Activated CD8-positive, alpha-beta T cell treated with anti-CD3 and anti-CD28 coated beads, Interleukin-2, amount 10 ng/mL, durations not matched to agents 7 days and 5 days (primary cell): ENCODE data around the gene HERC4. TPM values are rescaled to one million over a fixed set of nuclear protein-coding genes. Genes with fewer than 3 reads are reported as not detected.
"Not testable (repeated sequence)": the region's sequence is repeated elsewhere in the genome, so short reads cannot be mapped to it uniquely, and the experiment has no call there.

Experiments
- ATAC-seq: fragments of 150-1000 bp; cut with Tn5 transposase; one replicate; pipeline ENCODE4 v1.10.0; 2021; ENCODE audit warnings: moderate library complexity
- CTCF ChIA-PET: fragments of 350-600 bp; sonication (Branson Sonifier 250); formaldehyde crosslinking; loops from one replicate; lab custom pipeline; 2021; ENCODE audit warnings: antibody characterized with exemption; lab: Charles Lee
- POLR2A ChIA-PET: fragments of 350-600 bp; sonication (Branson Sonifier 250); formaldehyde crosslinking; loops from one replicate; lab custom pipeline; 2021; ENCODE audit warnings: antibody characterized with exemption; lab: Charles Lee
- DNase-seq: peaks from one replicate; pipeline ENCODE4 v3.0.0-alpha.2; 2020
- H3K27ac Mint-ChIP-seq: one replicate; pipeline ENCODE4 v1.8.0; 2021; ENCODE audit warnings: mild to moderate bottlenecking, mixed read lengths
- H3K27me3 Mint-ChIP-seq: one replicate; pipeline ENCODE4 v1.8.0; 2021; ENCODE audit warnings: low read depth, mixed read lengths
- H3K36me3 Mint-ChIP-seq: one replicate; pipeline ENCODE4 v1.8.0; 2021; ENCODE audit warnings: low read depth, mixed read lengths
- H3K4me1 Mint-ChIP-seq: one replicate; pipeline ENCODE4 v1.8.0; 2021; ENCODE audit warnings: low read depth, mixed read lengths
- H3K4me3 Mint-ChIP-seq: one replicate; pipeline ENCODE4 v1.8.0; 2021; ENCODE audit warnings: mild to moderate bottlenecking, mixed read lengths
- H3K9me3 Mint-ChIP-seq: one replicate; pipeline ENCODE4 v1.8.0; 2022; ENCODE audit warnings: mixed read lengths; ENCODE audit not compliant: insufficient read depth
- total RNA-seq, 2 experiments: library from RNA; stranded (reverse); gene quantifications; one replicate each; pipeline ENCODE4 v1.2.3, GENCODE V29; 2021

HERC4 gene
- total RNA-seq, 2 experiments from 2014 or later, result 48.8 to 50.1 TPM

DNA sequence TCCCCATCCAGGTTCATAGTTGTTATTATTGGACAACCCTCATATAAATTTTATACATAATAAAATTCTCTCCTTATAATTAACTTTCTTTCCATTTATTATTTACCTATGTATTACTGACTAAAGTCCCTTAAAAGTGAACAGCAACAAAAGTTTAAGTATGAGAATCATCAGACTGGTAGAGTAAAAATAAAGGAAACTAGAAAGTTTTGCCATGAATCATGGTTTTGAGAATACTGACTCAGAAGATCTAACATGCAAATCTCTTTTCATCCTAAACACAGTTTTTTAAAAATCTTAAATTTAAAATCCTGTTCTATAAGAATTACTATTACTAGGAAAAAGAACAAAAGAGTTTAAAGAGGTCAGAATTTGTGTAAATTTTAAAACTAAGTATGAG is 32.1 kb downstream of the HERC4 start:
- DNase-seq (no peak), ATAC-seq (no peak)
- Mint-ChIP-seq H3K27ac (no peak overlapping the region), H3K4me3 (no peak overlapping the region), H3K9me3 (no peaks in the 10 kb centered on the region), H3K27me3 (no peaks in the 10 kb centered on the region), H3K36me3 (peaks cover 20% of the 10 kb centered on the region), H3K4me1 (peaks cover 2% of the 10 kb centered on the region)
- POLR2A ChIA-PET, result no interaction called here
- CTCF ChIA-PET, result no interaction called here

DNA sequence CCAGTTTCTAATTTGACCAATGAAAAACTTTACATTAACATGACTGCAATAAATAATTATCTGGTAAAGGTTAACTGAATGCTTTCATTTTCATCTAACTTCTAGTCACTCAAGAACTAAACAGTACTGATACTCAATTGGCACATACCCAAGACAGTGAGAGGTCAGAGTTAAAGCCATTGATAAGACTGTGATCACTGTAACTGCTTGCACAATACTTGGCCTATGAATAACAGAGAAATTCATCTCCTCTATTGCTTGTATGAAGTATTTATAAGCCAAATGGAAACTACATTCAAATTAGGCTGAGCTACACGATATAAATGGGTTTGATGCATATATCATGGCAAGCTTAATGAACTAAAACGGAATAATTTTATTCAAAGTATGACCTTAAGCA is 43.0 kb downstream of the HERC4 start:
- Mint-ChIP-seq H3K4me1 (no peaks in the 10 kb centered on the region), H3K27ac (no peak overlapping the region), H3K36me3 (peaks cover 34% of the 10 kb centered on the region), H3K4me3 (no peak overlapping the region), H3K9me3 (no peaks in the 10 kb centered on the region), H3K27me3 (no peaks in the 10 kb centered on the region)
- POLR2A ChIA-PET, result no interaction called here
- DNase-seq (no peak), ATAC-seq (no peak)
- CTCF ChIA-PET, result no interaction called here

DNA sequence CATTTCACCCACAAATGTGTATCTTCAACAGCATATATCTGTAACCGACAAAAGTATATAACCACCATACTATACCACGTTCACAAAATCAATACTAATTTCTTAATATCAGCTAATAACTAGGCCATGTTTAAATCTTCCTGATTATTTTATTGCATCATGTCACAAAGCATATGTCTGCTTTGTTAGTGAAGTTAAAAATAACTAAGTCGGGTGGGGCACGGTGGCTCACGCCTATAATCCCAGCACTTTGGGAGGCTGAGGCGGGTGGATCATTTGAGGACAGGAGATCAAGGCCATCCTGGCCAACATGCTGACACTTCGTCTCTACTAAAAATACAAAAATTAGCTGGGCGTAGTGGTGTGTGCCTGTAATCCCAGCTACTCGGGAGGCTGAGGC is 47.7 kb downstream of the HERC4 start:
- no peak for DNase-seq
- ChIA-PET CTCF (interaction anchor here (0.9 kb wide), 1 partner anchor 33 kb away, joined by 3 read pairs; no protein-coding TSS in a partner anchor), POLR2A (no interaction called here)
- no peak overlapping the region for H3K4me3 Mint-ChIP-seq
- no peak for ATAC-seq
- no peak overlapping the region for H3K27ac Mint-ChIP-seq
- H3K9me3 Mint-ChIP-seq, result peaks cover 3% of the 10 kb centered on the region
- H3K36me3 Mint-ChIP-seq, result peaks cover 27% of the 10 kb centered on the region
- peaks cover 6% of the 10 kb centered on the region for H3K4me1 Mint-ChIP-seq
- H3K27me3 Mint-ChIP-seq, result no peaks in the 10 kb centered on the region

GRCh38 chr10:68023292-68023691 is 51.8 kb downstream of the HERC4 start:
- peaks cover 10% of the 10 kb centered on the region for H3K9me3 Mint-ChIP-seq
- DNase-seq, result no peak
- CTCF ChIA-PET, result no interaction called here
- no peak overlapping the region for H3K4me3 Mint-ChIP-seq
- no peaks in the 10 kb centered on the region for H3K27me3 Mint-ChIP-seq
- peaks cover 6% of the 10 kb centered on the region for H3K4me1 Mint-ChIP-seq
- H3K36me3 Mint-ChIP-seq, result peaks cover 56% of the 10 kb centered on the region
- POLR2A ChIA-PET, result no interaction called here
- no peak for ATAC-seq
- H3K27ac Mint-ChIP-seq, result no peak overlapping the region

DNA sequence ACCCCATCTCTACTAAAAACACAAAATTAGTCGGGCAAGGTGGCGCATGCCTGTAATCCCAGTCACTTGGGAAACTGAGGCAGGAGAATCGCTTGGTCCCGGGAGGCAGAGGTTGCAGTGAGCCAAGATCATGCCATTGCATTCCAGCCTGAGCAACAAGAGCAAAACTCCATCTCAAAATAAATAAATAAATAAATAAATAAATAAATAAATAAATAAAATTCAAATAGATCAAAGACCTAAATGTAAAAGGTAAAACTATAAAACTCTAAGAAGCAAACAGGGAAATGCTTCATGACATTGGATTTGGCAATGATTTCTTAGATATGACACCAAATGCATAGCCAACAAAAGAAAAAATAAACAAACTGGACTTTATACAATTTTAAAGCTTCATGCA is 52.8 kb downstream of the HERC4 start:
- not testable (repeated sequence) for ATAC-seq, H3K27ac Mint-ChIP-seq, H3K27me3 Mint-ChIP-seq

GRCh38 chr10:68016519-68016918 is 58.6 kb downstream of the HERC4 start:
- Mint-ChIP-seq H3K36me3 (peaks cover 45% of the 10 kb centered on the region), H3K27ac (peak overlapping the region; percentile 35)
- DNase-seq, H3K27me3 Mint-ChIP-seq, H3K4me3 Mint-ChIP-seq, ATAC-seq, H3K9me3 Mint-ChIP-seq, H3K4me1 Mint-ChIP-seq: not testable (repeated sequence)
- POLR2A ChIA-PET, result interaction anchor here (0.6 kb wide), 1 partner anchor 18 kb away, joined by 3 read pairs; no protein-coding TSS in a partner anchor
- CTCF ChIA-PET, result interaction anchor here (0.9 kb wide), 1 partner anchor 14 kb away, joined by 3 read pairs; no protein-coding TSS in a partner anchor

More for the DNA sequence above, 52.8 kb downstream of the HERC4 start:
- peaks cover 51% of the 10 kb centered on the region for H3K36me3 Mint-ChIP-seq
- H3K4me1 Mint-ChIP-seq, H3K9me3 Mint-ChIP-seq, POLR2A ChIA-PET, H3K4me3 Mint-ChIP-seq, CTCF ChIA-PET, DNase-seq: not testable (repeated sequence)

- ChIA-PET POLR2A (no interaction called here), CTCF (no interaction called here)
- peaks cover 3% of the 10 kb centered on the region for H3K9me3 Mint-ChIP-seq
- H3K4me1 Mint-ChIP-seq, result no peaks in the 10 kb centered on the region
- H3K27ac Mint-ChIP-seq, result no peak overlapping the region
- H3K27me3 Mint-ChIP-seq, result no peaks in the 10 kb centered on the region
- peaks cover 48% of the 10 kb centered on the region for H3K36me3 Mint-ChIP-seq
- no peak overlapping the region for H3K4me3 Mint-ChIP-seq
- no peak for DNase-seq
- ATAC-seq, result no peak
These were observed 64.6 kb downstream of the HERC4 start for GRCh38 chr10:68010426-68010940.

DNA sequence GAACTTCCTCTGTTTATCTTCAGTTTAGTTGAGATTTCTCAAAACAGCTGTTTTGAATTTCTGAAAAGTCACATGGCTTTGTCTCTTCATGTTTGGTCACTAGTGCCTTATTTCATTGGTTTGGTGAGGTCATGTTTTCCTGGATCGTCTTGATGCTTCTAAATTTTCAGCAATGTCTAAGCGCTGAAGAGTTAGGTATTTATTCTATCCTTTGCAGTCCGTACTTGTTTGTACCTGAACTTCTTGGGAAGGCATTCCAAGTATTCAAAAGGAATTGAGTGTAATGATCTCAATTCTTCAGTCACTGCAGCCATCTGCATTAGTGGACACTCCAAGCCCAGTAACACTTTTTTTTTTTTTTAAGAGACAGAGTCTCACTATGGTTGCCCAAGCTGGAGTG is 67.7 kb downstream of the HERC4 start:
- H3K4me3 Mint-ChIP-seq, result no peak overlapping the region
- no peaks in the 10 kb centered on the region for H3K27me3 Mint-ChIP-seq
- POLR2A ChIA-PET, result no interaction called here
- peaks cover 3% of the 10 kb centered on the region for H3K9me3 Mint-ChIP-seq
- DNase-seq (no peak), ATAC-seq (no peak)
- CTCF ChIA-PET, result no interaction called here
- H3K4me1 Mint-ChIP-seq, result no peaks in the 10 kb centered on the region
- no peak overlapping the region for H3K27ac Mint-ChIP-seq
- H3K36me3 Mint-ChIP-seq, result peaks cover 61% of the 10 kb centered on the region

DNA sequence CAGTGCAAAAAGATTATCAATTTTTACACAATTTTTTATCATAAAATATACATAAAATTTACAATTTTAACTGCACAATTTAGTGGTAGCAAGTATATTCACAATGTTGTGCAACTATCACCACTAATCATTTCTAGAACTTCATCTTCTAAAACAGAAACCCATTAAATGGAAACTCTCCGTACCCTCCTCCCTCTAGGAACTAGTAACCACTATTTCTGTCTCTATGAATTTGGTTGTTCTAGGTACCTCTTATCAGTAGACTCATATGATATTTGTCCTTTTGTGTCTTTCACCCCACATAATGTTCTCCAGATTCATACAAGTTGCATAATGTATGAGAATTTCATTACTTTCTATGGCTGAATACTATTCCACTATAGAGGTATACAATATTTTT is 73.5 kb downstream of the HERC4 start:
- ChIA-PET CTCF (no interaction called here), POLR2A (no interaction called here)
- H3K27ac Mint-ChIP-seq, result no peak overlapping the region
- H3K4me3 Mint-ChIP-seq, result no peak overlapping the region
- DNase-seq (no peak), ATAC-seq (no peak)
- H3K36me3 Mint-ChIP-seq, result peaks cover 33% of the 10 kb centered on the region
- no peaks in the 10 kb centered on the region for H3K27me3 Mint-ChIP-seq
- H3K9me3 Mint-ChIP-seq, result no peaks in the 10 kb centered on the region
- H3K4me1 Mint-ChIP-seq, result no peaks in the 10 kb centered on the region

DNA sequence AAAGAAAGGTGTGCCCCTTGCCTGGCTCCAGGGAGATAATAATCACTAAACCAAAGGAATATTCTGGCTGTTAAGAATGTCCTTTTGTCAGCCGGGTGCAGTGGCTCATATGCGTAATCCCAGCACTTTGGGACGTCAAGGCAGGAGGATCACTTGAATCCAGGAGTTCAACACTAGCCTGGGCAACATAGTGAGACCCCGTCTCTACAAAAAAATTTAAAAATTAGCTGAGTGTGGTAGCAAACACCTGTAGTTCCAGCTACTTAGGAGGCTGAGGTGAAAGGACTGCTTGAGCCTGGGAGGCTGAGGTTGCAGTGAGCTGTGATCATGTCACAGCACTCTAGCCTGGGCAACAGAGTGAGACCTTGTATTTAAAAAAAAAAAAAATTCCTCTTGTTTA is 74.1 kb downstream of the HERC4 start:
- Mint-ChIP-seq H3K9me3 (no peaks in the 10 kb centered on the region), H3K27ac (no peak overlapping the region), H3K4me3 (no peak overlapping the region), H3K27me3 (no peaks in the 10 kb centered on the region), H3K4me1 (no peaks in the 10 kb centered on the region), H3K36me3 (peaks cover 35% of the 10 kb centered on the region)
- ChIA-PET CTCF (no interaction called here), POLR2A (no interaction called here)
- DNase-seq, result no peak
- no peak for ATAC-seq

DNA sequence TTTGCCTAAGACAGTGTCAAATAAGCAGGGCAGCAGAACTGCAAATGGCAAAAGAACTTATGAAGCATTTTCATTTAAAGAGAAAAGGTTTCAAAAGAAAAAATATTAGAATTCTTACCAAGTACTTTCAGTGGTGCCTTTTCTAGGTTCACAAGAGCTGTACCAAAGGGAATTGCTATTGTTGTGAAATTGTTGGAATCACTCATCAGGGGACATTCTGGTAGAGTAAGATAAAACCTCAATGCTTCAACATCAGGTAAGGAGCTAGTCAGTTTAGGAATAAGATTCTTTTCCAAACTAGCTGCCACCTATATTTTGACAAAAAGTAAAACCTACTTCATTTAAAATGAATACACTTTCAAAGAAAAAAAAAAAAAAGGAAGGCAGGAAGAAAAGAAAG is 85.0 kb downstream of the HERC4 start:
- Mint-ChIP-seq H3K4me3 (no peak overlapping the region), H3K4me1 (no peaks in the 10 kb centered on the region), H3K27me3 (no peaks in the 10 kb centered on the region), H3K27ac (no peak overlapping the region), H3K36me3 (peaks cover 45% of the 10 kb centered on the region), H3K9me3 (no peaks in the 10 kb centered on the region)
- DNase-seq, result no peak
- CTCF ChIA-PET, result no interaction called here
- POLR2A ChIA-PET, result no interaction called here
- no peak for ATAC-seq

GRCh38 chr10:67988606-67989005 is 86.5 kb downstream of the HERC4 start:
- H3K36me3 Mint-ChIP-seq, result peaks cover 43% of the 10 kb centered on the region
- no peaks in the 10 kb centered on the region for H3K4me1 Mint-ChIP-seq
- ATAC-seq, result no peak
- no peak overlapping the region for H3K4me3 Mint-ChIP-seq
- POLR2A ChIA-PET, result no interaction called here
- H3K9me3 Mint-ChIP-seq, result no peaks in the 10 kb centered on the region
- H3K27ac Mint-ChIP-seq, result no peak overlapping the region
- no peaks in the 10 kb centered on the region for H3K27me3 Mint-ChIP-seq
- DNase-seq, result no peak
- CTCF ChIA-PET, result interaction anchor here (0.5 kb wide), 1 partner anchor 627 kb away, joined by 3 read pairs; no protein-coding TSS in a partner anchor

GRCh38 chr10:67982603-67983002 is 92.5 kb downstream of the HERC4 start:
- H3K9me3 Mint-ChIP-seq, H3K27me3 Mint-ChIP-seq, H3K4me1 Mint-ChIP-seq, ATAC-seq, CTCF ChIA-PET, H3K4me3 Mint-ChIP-seq, H3K27ac Mint-ChIP-seq, POLR2A ChIA-PET, DNase-seq: not testable (repeated sequence)
- peaks cover 43% of the 10 kb centered on the region for H3K36me3 Mint-ChIP-seq
